SJSA1 (cell line): ENCODE data around the gene SENP5. TPM values are rescaled to one million over a fixed set of nuclear protein-coding genes. Genes with fewer than 3 reads are reported as not detected.

ENCODE experiments used
- DNase-seq, 2 experiments: peaks; one replicate each; pipeline ENCODE4 v3.0.0-alpha.2; 2015 to 2020; ENCODE audit warnings: low spot score in 2 of 2, low read depth in 1 of 2
- H3K27ac ChIP-seq: fragments of 250-450 bp; sonication (Bioruptor Pico); 2 replicates; pipeline ENCODE4 v1.5.1; 2020; ENCODE audit warnings: mild to moderate bottlenecking, moderate library complexity
- H3K27me3 ChIP-seq: fragments of 250-450 bp; sonication (Bioruptor Pico); replicated peaks from 2 replicates; pipeline ENCODE4 v1.5.1; 2020; ENCODE audit warnings: mild to moderate bottlenecking, moderate library complexity
- H3K36me3 ChIP-seq: fragments of 250-450 bp; sonication (Bioruptor Pico); 2 replicates; pipeline ENCODE4 v1.5.1; 2020; ENCODE audit warnings: mild to moderate bottlenecking
- H3K4me1 ChIP-seq: fragments of 250-450 bp; sonication (Bioruptor Pico); replicated peaks from 2 replicates; pipeline ENCODE4 v1.6.1; 2021; ENCODE audit warnings: mild to moderate bottlenecking
- H3K4me3 ChIP-seq: fragments of 250-450 bp; sonication (Bioruptor Pico); 2 replicates; pipeline ENCODE4 v1.5.1; 2020; ENCODE audit warnings: mild to moderate bottlenecking
- H3K9me3 ChIP-seq: fragments of 250-450 bp; sonication (Bioruptor Pico); replicated peaks from 2 replicates; pipeline ENCODE4 v1.5.1; 2020; ENCODE audit warnings: mild to moderate bottlenecking
- total RNA-seq: library from RNA; depleted of rRNA; stranded (reverse); fragments of >200 nt; shearing (Covaris generic); gene quantifications from 2 replicates; pipeline ENCODE4 v1.2.3, GENCODE V29; 2014; rRNA removed

The SENP5 gene
- total RNA-seq, 1 experiment from 2014 or later = 35.6 TPM

DNA sequence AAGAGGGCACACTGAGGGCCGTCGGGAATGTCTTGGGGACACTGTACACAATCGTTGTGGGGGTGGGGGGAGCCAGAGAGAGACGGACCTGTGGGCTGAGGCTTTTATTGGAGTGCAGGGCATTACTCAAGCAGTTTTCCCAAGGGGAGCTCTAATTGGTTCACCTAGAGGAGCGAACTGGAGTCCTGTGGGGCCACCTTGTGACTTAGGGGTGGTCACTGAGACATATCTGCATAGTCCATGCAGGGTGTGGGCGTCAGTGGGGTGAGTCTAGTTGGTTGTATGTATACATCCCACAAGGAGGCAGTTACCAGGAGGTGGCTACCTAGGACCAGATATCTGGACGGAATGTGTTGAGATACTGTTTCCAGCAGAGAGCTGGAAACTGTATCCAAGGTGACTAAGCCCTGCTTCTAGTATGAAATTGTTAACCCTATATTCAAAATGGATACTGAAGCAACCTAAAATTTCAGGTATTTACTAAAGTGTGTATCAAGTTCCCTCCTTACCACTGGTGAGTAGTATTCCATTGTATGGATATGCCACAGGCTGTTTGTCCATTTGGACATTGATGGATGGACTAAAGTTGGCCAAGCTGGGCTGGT is 103.5 kb downstream of the SENP5 start:
- Histone ChIP-seq H3K27me3 (no peaks in the 10 kb centered on the region), H3K4me3 (no peak overlapping the region), H3K27ac (no peak overlapping the region), H3K9me3 (peaks cover 10% of the 10 kb centered on the region; the same call in 1 of the 2 replicates), H3K36me3 (0 out of 2 replicates have a peak, but pooled peaks cover 3% of the 10 kb centered on the region), H3K4me1 (peaks cover 20% of the 10 kb centered on the region)
- DNase-seq = no peak

DNA sequence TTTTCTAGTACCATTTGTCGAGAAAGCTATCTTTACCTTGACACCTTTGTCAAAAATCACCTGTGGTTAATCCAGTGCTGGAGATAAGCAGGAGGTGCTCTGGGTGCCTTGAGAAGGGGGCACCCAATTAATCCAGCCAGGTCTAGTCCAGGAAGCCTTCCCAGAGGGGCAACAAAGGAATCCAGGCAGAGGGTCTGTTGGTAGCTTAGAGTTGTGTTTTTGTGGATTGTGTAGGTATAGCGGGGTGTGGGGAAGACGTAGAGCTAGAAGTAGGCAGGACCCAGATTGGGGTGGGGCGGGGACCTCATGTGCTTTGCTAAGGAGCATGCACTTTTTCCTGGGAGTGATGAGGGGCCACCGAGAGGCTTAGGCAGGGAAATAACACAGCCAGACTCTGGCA is 106.9 kb downstream of the SENP5 start:
- no peak for DNase-seq
- Histone ChIP-seq H3K36me3 (0 out of 2 replicates have a peak, but pooled peaks cover 1% of the 10 kb centered on the region), H3K27me3 (no peaks in the 10 kb centered on the region), H3K9me3 (peaks cover 9% of the 10 kb centered on the region; the same call in 1 of the 2 replicates), H3K4me3 (no peak overlapping the region), H3K27ac (no peak overlapping the region), H3K4me1 (peaks cover 6% of the 10 kb centered on the region)

DNA sequence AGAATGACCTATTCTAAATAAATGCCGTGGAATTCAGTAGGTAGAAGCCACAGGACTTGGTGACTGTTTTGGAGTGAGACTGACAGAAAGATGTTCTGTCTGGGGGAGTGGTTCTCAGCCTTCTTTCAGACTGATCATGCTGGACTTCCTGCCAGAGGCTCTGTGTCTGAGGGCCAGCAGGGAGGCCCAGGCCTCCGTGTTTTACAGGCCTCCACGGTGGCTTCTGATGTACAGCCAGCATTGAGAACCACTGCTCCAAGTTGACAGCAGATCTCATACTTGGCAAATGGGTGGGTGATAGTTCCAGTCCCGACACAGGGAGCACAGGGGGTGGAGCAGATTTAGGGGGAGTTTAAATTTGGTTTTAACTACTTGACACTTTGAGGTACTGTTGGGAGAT is 107.6 kb downstream of the SENP5 start:
- Histone ChIP-seq H3K4me3 (no peak overlapping the region), H3K4me1 (no peaks in the 10 kb centered on the region), H3K27me3 (no peaks in the 10 kb centered on the region), H3K36me3 (no peaks in the 10 kb centered on the region), H3K27ac (no peak overlapping the region), H3K9me3 (peaks cover 5% of the 10 kb centered on the region; the same call in 1 of the 2 replicates)
- DNase-seq = no peak

DNA sequence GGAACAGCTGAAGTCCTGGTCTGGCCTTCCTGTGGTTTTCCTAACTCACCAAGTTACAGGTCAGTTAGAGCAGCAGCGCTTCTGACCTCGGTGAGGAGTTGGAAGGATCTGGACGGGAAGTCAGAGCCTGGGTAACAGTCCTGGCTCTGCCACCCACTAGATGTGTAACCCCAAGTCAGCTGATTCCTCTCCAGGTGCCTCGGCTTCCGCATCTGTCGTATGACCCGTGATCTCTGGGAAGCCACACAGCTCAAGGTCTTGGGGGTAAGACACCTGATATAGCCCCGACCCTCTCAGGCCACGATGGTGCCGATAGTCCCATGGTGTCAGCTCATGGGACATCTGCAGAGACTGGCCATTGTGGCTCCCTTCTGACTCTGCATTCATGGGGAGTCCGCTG is 109.2 kb downstream of the SENP5 start:
- Histone ChIP-seq H3K36me3 (no peaks in the 10 kb centered on the region), H3K4me1 (no peaks in the 10 kb centered on the region), H3K27me3 (no peaks in the 10 kb centered on the region), H3K4me3 (no peak overlapping the region), H3K27ac (no peak overlapping the region), H3K9me3 (0 out of 2 replicates have a peak, but pooled peaks cover 2% of the 10 kb centered on the region)
- DNase-seq = no peak

DNA sequence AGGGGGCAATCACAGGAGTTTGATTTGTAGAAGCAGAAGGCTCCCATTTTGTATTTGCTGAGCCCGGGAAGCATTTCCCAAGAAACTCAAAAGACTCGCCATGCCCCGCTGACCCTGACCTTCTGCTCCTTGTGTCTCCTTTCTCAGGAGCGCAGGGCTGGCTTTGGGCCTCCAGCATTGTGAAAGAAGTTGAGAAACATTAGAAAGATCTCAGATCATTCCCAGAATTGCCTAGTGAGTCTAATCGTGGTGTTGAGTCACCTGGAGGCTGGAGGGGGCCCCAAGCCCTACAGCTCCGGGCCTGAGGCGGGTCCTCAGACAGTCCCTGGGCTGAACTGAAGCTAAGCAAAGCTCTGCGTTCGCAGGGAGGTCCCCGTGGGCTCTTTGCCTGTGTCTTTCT is 111.8 kb downstream of the SENP5 start:
- Histone ChIP-seq H3K27ac (no peak overlapping the region), H3K4me3 (no peak overlapping the region), H3K9me3 (peaks cover 6% of the 10 kb centered on the region; the same call in 1 of the 2 replicates), H3K27me3 (no peaks in the 10 kb centered on the region; the same call in 1 of the 2 replicates), H3K4me1 (no peaks in the 10 kb centered on the region), H3K36me3 (no peaks in the 10 kb centered on the region)
- DNase-seq = no peak

DNA sequence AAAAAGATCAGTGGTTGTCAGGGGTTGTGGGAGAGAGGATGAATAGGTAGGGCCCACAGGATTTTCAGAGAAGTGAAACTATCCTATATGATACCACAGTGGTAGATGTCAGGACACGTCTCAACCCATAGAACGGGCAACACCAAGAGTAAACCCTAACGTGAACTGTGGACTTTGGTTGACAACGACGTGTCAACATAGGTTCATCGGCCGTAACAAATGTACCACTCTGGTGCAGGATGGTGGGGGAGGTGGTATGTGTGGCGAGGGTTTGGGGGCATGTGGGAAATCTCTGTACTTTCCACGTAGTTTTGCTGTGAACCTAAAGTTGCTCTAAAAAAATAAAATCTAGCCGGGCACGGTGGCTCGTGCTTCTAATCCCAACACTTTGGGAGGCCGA is 113.9 kb downstream of the SENP5 start:
- Histone ChIP-seq H3K4me1 (no peaks in the 10 kb centered on the region), H3K27me3 (no peaks in the 10 kb centered on the region; the same call in 1 of the 2 replicates), H3K27ac (no peak overlapping the region), H3K4me3 (no peak overlapping the region), H3K9me3 (peaks cover 6% of the 10 kb centered on the region; the same call in 1 of the 2 replicates), H3K36me3 (no peaks in the 10 kb centered on the region)
- no peak for DNase-seq

DNA sequence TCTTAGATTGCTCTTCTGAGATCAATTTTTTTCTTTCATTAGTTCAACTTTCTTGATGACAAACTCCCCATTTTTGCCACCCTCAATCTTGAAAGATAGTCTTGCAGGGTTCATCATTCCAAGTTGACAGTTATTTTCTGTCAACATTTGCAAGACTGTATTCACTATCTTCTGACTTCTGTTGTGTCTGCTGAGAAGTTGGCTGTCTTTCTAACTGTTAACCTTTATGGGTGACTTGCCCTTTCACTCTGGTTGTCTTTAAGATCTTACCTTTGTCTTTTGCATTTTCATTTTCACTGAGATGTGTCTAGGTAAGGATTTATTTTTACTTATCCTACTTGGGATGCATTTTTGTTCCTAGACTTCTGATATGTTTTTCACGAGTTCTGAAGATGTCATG is 115.5 kb downstream of the SENP5 start:
- H3K4me1 ChIP-seq = no peaks in the 10 kb centered on the region
- no peak overlapping the region for H3K27ac ChIP-seq
- no peaks in the 10 kb centered on the region; the same call in 1 of the 2 replicates for H3K27me3 ChIP-seq
- DNase-seq = no peak
- H3K36me3 ChIP-seq = no peaks in the 10 kb centered on the region
- H3K4me3 ChIP-seq = no peak overlapping the region
- peaks cover 6% of the 10 kb centered on the region; the same call in 1 of the 2 replicates for H3K9me3 ChIP-seq

Other genes starting within 250 kb of the SENP5 start
- 0.11 TPM in 1 of 2 replicates, not detected in the other for gene NRROS, start 228.2 kb upstream of the SENP5 start, total RNA-seq
- gene CEP19, start 155.7 kb upstream of the SENP5 start, total RNA-seq = 2.0 and 2.5 TPM in 2 replicates
- 32.7 and 63.1 TPM in 2 replicates for gene PIGX, start 155.5 kb upstream of the SENP5 start, total RNA-seq
- 19.5 and 22.4 TPM in 2 replicates for gene PAK2, start 128.1 kb upstream of the SENP5 start, total RNA-seq
- 44.8 and 44.9 TPM in 2 replicates for gene NCBP2, start 74.6 kb downstream of the SENP5 start, total RNA-seq
- gene PIGZ, start 100.9 kb downstream of the SENP5 start, total RNA-seq = 0.13 and 0.84 TPM in 2 replicates
- 1.7 and 8.2 TPM in 2 replicates for gene MELTF, start 161.9 kb downstream of the SENP5 start, total RNA-seq